ENCODE measurements around the gene PIM3. TPM values are rescaled to one million over a fixed set of nuclear protein-coding genes. Genes with fewer than 3 reads are reported as not detected.

Gene PIM3
- total RNA-seq, 1 experiment from 2014 or later, result 86.3 TPM

- Mint-ChIP-seq H3K27me3 (ENCODE audit: unreplicated experiment) (no peaks in the 10 kb centered on the region), H3K9me3 (ENCODE audit: low read depth, unreplicated experiment) (peaks cover 8% of the 10 kb centered on the region), H3K27ac (ENCODE audit: unreplicated experiment) (no peak overlapping the region), H3K36me3 (ENCODE audit: insufficient read depth, unreplicated experiment) (peaks cover 6% of the 10 kb centered on the region), H3K4me3 (ENCODE audit: low read depth, unreplicated experiment) (no peak overlapping the region), H3K4me1 (ENCODE audit: low read depth, unreplicated experiment) (peaks cover 6% of the 10 kb centered on the region)
- intact Hi-C loops (cut with micrococcal nuclease; ENCODE audit: unreplicated experiment), result no loop called here
- CTCF ChIA-PET, result interaction anchor here (1.6 kb wide), 1 partner anchor 35 kb away, joined by 12 read pairs; no protein-coding TSS in a partner anchor
- BruUV-seq (replicated peaks), result no TSS peak
- DNase-seq, result no peak
- TF ChIP-seq CTCF (IDR thresholded peaks at IDR 0.05; ENCODE audit: unreplicated experiment), result no peak
Observed at GRCh38 chr22:49995041-49995360, 34.4 kb downstream of the PIM3 start.

GRCh38 chr22:49995361-49996118 is 35.0 kb downstream of the PIM3 start:
- intact Hi-C loops (cut with micrococcal nuclease; ENCODE audit: unreplicated experiment), result no loop called here
- no peak overlapping the region for H3K4me3 Mint-ChIP-seq (ENCODE audit: low read depth, unreplicated experiment)

GRCh38 chr22:49996119-49996517 is 35.5 kb downstream of the PIM3 start:
- no TSS peak for BruUV-seq (replicated peaks)
- CTCF ChIA-PET, result interaction anchor here (0.7 to 2.0 kb wide), 2 partner anchors 34 to 65 kb away, joined by 3 to 8 read pairs; no protein-coding TSS in a partner anchor
- H3K4me3 Mint-ChIP-seq (ENCODE audit: low read depth, unreplicated experiment), result no peak overlapping the region
- H3K4me1 Mint-ChIP-seq (ENCODE audit: low read depth, unreplicated experiment), result peaks cover 6% of the 10 kb centered on the region
- DNase-seq, result no peak
- no peaks in the 10 kb centered on the region for H3K27me3 Mint-ChIP-seq (ENCODE audit: unreplicated experiment)
- TF ChIP-seq CTCF (IDR thresholded peaks at IDR 0.05; ENCODE audit: unreplicated experiment), result no peak
- H3K27ac Mint-ChIP-seq (ENCODE audit: unreplicated experiment), result no peak overlapping the region
- peaks cover 10% of the 10 kb centered on the region for H3K36me3 Mint-ChIP-seq (ENCODE audit: insufficient read depth, unreplicated experiment)
- peaks cover 2% of the 10 kb centered on the region for H3K9me3 Mint-ChIP-seq (ENCODE audit: low read depth, unreplicated experiment)
- intact Hi-C loops (cut with micrococcal nuclease; ENCODE audit: unreplicated experiment), result no loop called here

More at GRCh38 chr22:49995361-49996118, 35.0 kb downstream of the PIM3 start:
- no peak for TF ChIP-seq CTCF (IDR thresholded peaks at IDR 0.05; ENCODE audit: unreplicated experiment)
- Mint-ChIP-seq H3K27ac (ENCODE audit: unreplicated experiment) (no peak overlapping the region), H3K9me3 (ENCODE audit: low read depth, unreplicated experiment) (peaks cover 6% of the 10 kb centered on the region), H3K27me3 (ENCODE audit: unreplicated experiment) (no peaks in the 10 kb centered on the region), H3K4me1 (ENCODE audit: low read depth, unreplicated experiment) (peaks cover 6% of the 10 kb centered on the region), H3K36me3 (ENCODE audit: insufficient read depth, unreplicated experiment) (peaks cover 6% of the 10 kb centered on the region)
- CTCF ChIA-PET, result interaction anchor here (0.7 to 2.0 kb wide), 2 partner anchors 33 to 65 kb away, joined by 3 to 8 read pairs; no protein-coding TSS in a partner anchor
- no peak for DNase-seq
- no TSS peak for BruUV-seq (replicated peaks)

GRCh38 chr22:49996518-49997250 is 36.1 kb downstream of the PIM3 start:
- TF ChIP-seq CTCF (IDR thresholded peaks at IDR 0.05; ENCODE audit: unreplicated experiment), result no peak
- Mint-ChIP-seq H3K27ac (ENCODE audit: unreplicated experiment) (no peak overlapping the region), H3K27me3 (ENCODE audit: unreplicated experiment) (no peaks in the 10 kb centered on the region), H3K9me3 (ENCODE audit: low read depth, unreplicated experiment) (no peaks in the 10 kb centered on the region), H3K4me3 (ENCODE audit: low read depth, unreplicated experiment) (no peak overlapping the region), H3K4me1 (ENCODE audit: low read depth, unreplicated experiment) (peaks cover 6% of the 10 kb centered on the region), H3K36me3 (ENCODE audit: insufficient read depth, unreplicated experiment) (peaks cover 10% of the 10 kb centered on the region)
- intact Hi-C loops (cut with micrococcal nuclease; ENCODE audit: unreplicated experiment), result no loop called here
- CTCF ChIA-PET, result interaction anchor here (1.0 to 2.0 kb wide), 2 partner anchors 13 to 66 kb away, joined by 3 to 8 read pairs; no protein-coding TSS in a partner anchor
- no peak for DNase-seq
- BruUV-seq (replicated peaks), result no TSS peak

Data from Calu3 (cell line).